ENCODE data around the gene TTLL12.

TTLL12 gene

GRCh38 chr22:43198126-43198525, 11.2 kb upstream of the TTLL12 start:
- no peak for DNase-seq

GRCh38 chr22:43197271-43197941, 10.5 kb upstream of the TTLL12 start:
- no peak for DNase-seq

GRCh38 chr22:43191831-43192230, 4.9 kb upstream of the TTLL12 start:
- DNase-seq: no peak

- DNase-seq: no peak
These were observed 2.1 kb upstream of the TTLL12 start for GRCh38 chr22:43188829-43189545.

- DNase-seq: peak; percentile 91 to 97 (median 94)
These were observed 501 bp upstream of the TTLL12 start for GRCh38 chr22:43187171-43188099.

- no peak for DNase-seq
These were observed 1.1 kb downstream of the TTLL12 start for GRCh38 chr22:43185860-43186261.

GRCh38 chr22:43183496-43184277, 3.2 kb downstream of the TTLL12 start:
- DNase-seq: no peak

GRCh38 chr22:43182726-43183125, 4.2 kb downstream of the TTLL12 start:
- DNase-seq: no peak

GRCh38 chr22:43182118-43182517, 4.8 kb downstream of the TTLL12 start:
- DNase-seq: no peak

GRCh38 chr22:43181321-43182076, 5.4 kb downstream of the TTLL12 start:
- no peak for DNase-seq

- no peak for DNase-seq
These were observed 6.3 kb downstream of the TTLL12 start for GRCh38 chr22:43180670-43181069.

- DNase-seq: no peak
These were observed 7.1 kb downstream of the TTLL12 start for GRCh38 chr22:43179911-43180195.

- DNase-seq: no peak
These were observed 7.6 kb downstream of the TTLL12 start for GRCh38 chr22:43179146-43179910.

- no peak for DNase-seq
These were observed 9.5 kb downstream of the TTLL12 start for GRCh38 chr22:43177479-43177878.

GRCh38 chr22:43176090-43176489, 10.8 kb downstream of the TTLL12 start:
- DNase-seq: no peak

GRCh38 chr22:43174941-43175531, 11.9 kb downstream of the TTLL12 start:
- no peak for DNase-seq

- DNase-seq: no peak
These were observed 12.8 kb downstream of the TTLL12 start for GRCh38 chr22:43173976-43174720.

- DNase-seq: no peak
These were observed 13.4 kb downstream of the TTLL12 start for GRCh38 chr22:43173566-43173965.

GRCh38 chr22:43172191-43172590, 14.7 kb downstream of the TTLL12 start:
- DNase-seq: no peak

GRCh38 chr22:43171607-43172006, 15.3 kb downstream of the TTLL12 start:
- DNase-seq: no peak

All from stimulated activated naive CD4-positive, alpha-beta T cell (primary cell).